GM03348 (cell line): ENCODE results near the gene C1QBP.
A peak's percentile ranks its signal among the peaks of the same experiment; 100 is the strongest.
"Not testable (repeated sequence)": the region's sequence is repeated elsewhere in the genome, so short reads cannot be mapped to it uniquely, and the experiment has no call there.

Experiments
- DNase-seq: peaks from one replicate; pipeline ENCODE4 v3.0.0; 2012; ENCODE audit warnings: low spot score

C1QBP gene

DNA sequence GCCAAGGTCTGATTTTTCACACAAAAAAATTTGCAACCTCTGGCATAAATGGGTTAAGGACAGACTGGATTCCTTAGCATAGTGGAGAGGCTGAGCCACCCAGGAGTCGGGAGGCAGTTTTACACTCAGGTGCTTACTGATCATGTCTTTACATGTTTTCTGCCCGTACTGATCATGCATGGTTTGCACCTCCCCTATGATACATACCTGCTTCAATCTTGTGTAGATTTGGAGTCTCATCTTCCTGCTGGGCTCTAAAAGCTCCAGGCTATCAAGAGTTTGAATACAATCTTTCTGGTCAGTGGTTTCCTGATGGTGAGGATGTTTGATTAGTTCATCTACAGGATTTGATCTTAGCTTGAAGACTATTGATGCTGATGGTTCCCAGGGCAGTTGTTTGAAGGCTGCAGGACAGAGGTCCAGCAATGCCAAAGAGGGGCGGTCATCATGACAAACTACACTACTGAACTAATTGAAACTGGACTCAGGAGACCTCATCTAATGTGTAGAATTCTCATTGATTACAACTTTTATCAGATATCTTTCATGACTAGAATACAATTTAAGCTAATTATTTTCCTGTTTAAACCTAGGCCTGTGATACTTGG lies 6.9 kb downstream of the C1QBP start:
- DNase-seq: no peak

- DNase-seq: not testable (repeated sequence)
Measured at GRCh38 chr17:5431234-5431633, 7.7 kb downstream of the C1QBP start.

- DNase-seq: no peak
Measured at GRCh38 chr17:5430413-5430999, 8.4 kb downstream of the C1QBP start.

DNA sequence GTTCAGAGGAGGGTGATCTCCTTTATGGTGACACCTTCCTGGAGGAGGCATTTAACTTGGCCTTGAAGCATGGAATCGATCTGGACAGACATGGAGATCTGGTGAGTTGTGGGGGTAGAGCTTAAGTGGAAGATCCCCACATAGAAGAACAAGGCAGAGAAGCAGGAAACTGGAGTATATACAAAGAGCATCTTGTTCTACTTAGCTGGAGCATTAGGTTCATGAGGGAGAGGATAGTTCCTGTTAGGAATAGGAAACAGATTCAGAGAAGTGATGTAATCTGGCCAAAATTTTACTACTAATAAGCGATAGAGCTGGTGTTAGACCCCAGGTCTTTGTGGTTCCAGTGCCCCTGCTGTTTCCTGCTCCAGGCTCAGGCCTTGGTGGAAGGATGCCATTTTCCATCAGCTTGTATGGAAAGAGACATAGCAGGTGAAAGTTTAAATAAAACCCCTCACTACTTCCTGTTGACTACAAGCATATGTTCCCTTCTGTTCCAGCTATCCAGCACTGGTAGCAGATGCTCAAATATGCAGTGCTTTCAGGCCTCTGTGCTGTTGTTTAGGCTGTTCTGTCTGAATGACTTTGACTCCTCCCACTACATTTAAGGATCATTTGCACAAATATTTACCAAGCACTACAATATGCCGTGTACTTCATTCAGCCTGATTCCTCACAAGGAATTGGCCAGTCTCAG lies 9.6 kb downstream of the C1QBP start:
- DNase-seq: no peak

GRCh38 chr17:5425826-5426225 lies 13.1 kb downstream of the C1QBP start:
- DNase-seq: no peak

GRCh38 chr17:5424909-5425308 lies 14.0 kb downstream of the C1QBP start:
- no peak for DNase-seq

GRCh38 chr17:5422505-5422904 lies 16.4 kb downstream of the C1QBP start:
- peak; percentile 68 for DNase-seq

DNA sequence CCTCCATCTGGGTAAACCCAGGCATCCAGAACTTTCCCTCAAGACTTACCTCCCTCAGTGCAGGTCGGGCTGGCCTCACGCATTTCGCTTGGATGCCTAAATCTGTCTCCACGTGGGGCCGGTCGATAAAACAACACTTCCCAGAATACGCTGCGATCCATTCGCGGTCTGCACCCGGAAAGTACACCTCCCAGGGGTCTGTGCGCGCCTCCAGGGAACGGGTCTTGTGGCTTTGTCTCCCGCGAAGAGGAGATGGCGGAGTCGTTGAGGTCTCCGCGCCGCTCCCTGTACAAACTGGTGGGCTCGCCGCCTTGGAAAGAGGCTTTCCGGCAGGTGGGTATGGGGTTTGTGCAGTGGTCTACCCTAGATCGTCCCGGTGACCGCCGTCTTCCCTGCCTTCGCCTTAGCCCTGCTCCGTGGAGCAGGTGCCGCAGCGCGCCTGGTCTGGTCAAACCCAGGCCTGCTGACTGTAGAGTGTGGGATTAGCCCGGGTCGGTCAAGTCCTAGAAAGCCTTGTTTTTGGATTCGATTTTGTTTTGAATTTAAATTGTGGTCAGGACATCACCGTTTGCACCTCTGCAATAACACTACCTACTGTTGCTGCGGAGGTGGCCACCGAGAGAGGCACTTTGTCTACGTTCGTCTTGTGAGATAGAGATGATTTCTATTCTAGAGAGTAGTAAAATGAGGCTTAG lies 18.8 kb downstream of the C1QBP start, which contains the start of gene RPAIN:
TSS of gene RPAIN (plus strand) at position 224 of the 695 bp plus-strand sequence. CDS start at position 253, 29 bp downstream.
- peak; percentile 88 for DNase-seq

- peak; percentile 99 for DNase-seq
Measured at GRCh38 chr17:5419356-5419958, 19.5 kb downstream of the C1QBP start, which contains the start of gene NUP88. Gene NUP88 (minus strand): TSS chr17:5419662. CDS start chr17:5419650, 12 bp downstream.

GRCh38 chr17:5418858-5419355 lies 20.0 kb downstream of the C1QBP start:
- DNase-seq: peak; percentile 18

DNA sequence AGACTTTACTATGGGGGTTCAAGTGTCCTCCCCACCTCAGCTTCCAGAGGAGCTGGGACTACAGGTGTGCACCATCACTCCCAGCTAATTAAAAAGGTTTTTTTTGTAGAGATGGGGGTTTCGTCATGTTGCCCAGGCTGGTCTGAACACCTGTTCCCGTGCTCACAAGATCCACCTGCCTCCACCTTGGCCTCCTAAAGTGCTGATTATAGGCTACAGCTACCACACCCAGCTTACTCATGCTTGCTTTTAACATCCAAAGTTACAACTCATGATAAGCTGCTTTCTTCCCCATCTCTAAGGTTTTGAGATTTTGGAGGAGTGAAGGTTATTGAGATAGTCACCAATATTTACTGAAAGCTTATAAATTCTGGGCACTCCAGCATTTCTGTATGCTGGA lies 22.1 kb downstream of the C1QBP start:
- DNase-seq: no peak

DNA sequence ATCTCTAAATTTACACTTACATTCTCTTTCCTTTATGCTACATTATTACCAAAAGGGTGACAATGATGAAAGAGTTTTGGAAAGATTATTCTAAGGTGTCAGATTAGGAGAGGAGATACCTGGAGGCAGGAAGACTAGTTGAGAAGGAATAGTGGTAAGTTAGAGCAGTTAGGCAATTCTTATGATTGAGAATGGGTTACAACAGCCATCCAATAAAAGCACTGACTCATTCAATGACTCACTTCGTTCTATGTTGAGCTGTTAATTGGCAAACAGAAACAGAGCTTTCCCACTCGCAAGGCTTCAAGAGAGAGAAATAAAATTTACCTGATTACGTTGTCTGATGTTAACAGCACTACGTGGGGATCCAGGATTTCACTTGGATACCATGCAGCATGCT lies 25.3 kb downstream of the C1QBP start:
- DNase-seq: peak; percentile 82

GRCh38 chr17:5410594-5411272 lies 28.2 kb downstream of the C1QBP start:
- DNase-seq: no peak

DNA sequence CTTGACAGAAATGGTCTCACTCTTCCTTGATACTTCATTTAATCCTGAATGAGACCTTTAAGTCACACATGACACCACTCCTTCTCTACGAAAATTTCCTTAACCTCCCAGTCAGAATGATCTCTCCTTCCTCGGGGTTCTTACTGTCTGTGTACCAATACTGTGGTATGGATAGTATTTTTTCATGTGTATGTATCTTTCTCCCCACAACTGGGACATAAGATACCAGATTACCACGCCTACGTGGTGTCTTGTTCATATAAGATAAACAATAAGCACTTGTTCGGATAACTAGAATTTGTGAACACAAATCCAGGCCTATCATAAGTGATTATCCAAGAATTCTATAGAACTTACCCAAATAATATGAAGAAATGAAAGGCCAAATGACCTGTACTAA lies 30.8 kb downstream of the C1QBP start:
- DNase-seq: no peak

DNA sequence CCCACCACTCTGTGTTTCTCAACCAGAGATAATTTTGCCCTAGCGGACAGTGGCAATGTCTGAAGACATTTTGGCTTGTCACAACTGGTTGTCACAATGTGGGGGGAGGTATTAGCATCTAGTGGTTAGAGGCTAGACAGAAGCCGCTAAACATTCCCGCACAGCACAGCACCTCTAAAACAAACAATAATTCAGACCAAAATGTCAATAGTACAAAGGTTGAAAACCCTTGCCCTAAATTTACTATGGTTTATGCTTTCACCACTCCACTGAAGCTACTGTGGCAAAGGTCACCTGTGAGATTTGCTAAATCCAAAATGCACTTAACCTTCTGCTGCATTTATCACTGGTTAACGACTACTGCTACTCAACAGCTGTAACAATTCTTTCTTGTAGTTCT lies 33.6 kb downstream of the C1QBP start:
- DNase-seq: no peak

DNA sequence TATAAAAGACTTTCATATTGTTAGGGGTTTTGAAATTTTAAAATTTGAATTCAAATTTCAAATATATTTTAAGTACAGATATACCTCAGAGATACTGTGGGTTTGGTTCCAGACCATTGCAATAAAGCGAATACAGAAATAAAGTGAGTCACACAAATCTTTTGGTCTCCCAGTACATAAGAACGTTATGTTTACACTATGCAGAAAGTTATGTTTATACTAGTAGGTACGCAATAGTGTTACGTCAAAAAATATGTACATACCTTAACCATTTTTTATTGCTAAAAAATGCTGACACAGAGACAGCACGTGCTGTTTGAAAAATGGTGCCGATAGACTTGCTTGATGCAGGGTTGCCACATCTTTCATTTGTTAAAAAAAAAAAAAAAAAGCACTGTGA lies 39.2 kb downstream of the C1QBP start:
- no peak for DNase-seq

DNA sequence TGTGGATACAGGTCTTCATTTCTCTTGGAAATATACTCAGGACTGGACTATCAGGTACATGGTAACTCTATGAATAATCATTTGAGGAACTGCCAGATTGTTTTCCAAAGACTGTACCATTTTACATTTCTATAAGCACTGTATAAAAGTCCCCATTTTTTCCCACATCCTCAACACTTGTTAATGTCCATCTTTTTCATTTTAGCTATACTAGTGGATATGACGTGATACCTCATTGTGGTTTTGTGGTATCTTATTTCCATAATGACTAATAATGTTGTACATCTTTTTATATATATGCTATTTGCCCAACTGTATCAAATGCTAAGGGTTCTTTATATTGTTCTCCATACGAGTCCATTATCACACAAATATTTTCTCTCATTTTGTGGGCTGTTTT lies 42.3 kb downstream of the C1QBP start:
- no peak for DNase-seq

DNA sequence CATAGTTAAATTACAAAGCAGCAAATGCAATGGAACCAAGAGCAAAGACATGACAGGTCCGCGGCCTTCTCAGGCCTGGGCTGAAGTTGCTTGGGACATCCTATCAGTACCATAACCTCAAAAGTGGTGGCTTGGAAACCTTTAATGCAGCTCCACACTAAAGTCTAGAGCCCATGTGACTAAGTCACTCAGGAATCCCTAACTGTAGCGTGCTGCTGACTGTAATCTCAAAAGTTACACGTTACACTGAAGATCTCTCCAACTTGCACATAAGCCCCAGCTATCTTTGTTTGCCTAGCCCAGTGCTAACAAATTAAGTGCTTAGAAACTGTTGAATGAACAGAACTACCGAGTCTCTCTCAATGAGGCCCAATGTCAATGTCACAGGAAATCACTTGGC lies 47.3 kb downstream of the C1QBP start:
- no peak for DNase-seq
